CD4-positive, alpha-beta T cell (primary cell): ENCODE results near the gene TAS2R16. TPM values are rescaled to one million over a fixed set of nuclear protein-coding genes. Genes with fewer than 3 reads are reported as not detected.

Source experiments
- ATAC-seq: fragments of 200-7000 bp; cut with Tn5 transposase; one replicate; pipeline ENCODE4 v1.10.0; 2022; ENCODE audit warnings: mild to moderate bottlenecking; ENCODE audit not compliant: poor library complexity
- CTCF ChIA-PET: fragments of 350-600 bp; sonication (Branson Sonifier 250); formaldehyde crosslinking; loops from one replicate; lab custom pipeline; 2021; ENCODE audit warnings: antibody characterized with exemption, inconsistent platforms; lab: Charles Lee
- POLR2A ChIA-PET: fragments of 350-600 bp; sonication (Branson Sonifier 250); formaldehyde crosslinking; loops from one replicate; lab custom pipeline; 2021; ENCODE audit warnings: antibody characterized with exemption, inconsistent platforms; lab: Charles Lee
- DNase-seq, 14 experiments: peaks; one replicate each; pipeline ENCODE4 v3.0.0-alpha.2; 2013 to 2020; ENCODE audit warnings: mixed read lengths in 2 of 14
- H3K27ac ChIP-seq, 2 donors: one replicate each; pipeline versions ENCODE4 v1.5.1 to v1.7.0; 2013; ENCODE audit warnings: low read length in 2 of 2, low read depth in 1 of 2, mild to moderate bottlenecking in 1 of 2
- H3K27me3 ChIP-seq, 2 experiments: 1 replicate in 1 of 2; 2 replicates in 1 of 2; pipeline versions ENCODE4 v1.6.1 to v1.7.0; 2013; ENCODE audit warnings: low read length in 2 of 2, control low read depth in 1 of 2, mild to moderate bottlenecking in 1 of 2, moderate library complexity in 1 of 2; ENCODE audit not compliant: insufficient read depth in 2 of 2, control insufficient read depth in 1 of 2
- H3K36me3 ChIP-seq: one replicate; pipeline ENCODE4 v1.6.1; 2013; ENCODE audit warnings: low read length, control low read depth; ENCODE audit not compliant: insufficient read depth
- H3K4me1 ChIP-seq: one replicate; pipeline ENCODE4 v1.6.1; 2013; ENCODE audit warnings: low read length, control low read depth; ENCODE audit not compliant: insufficient read depth
- H3K4me3 ChIP-seq: one replicate; pipeline ENCODE4 v1.5.1; 2013; ENCODE audit warnings: mild to moderate bottlenecking, low read length, moderate library complexity
- H3K9me3 ChIP-seq, 2 experiments: 1 replicate in 1 of 2; 2 replicates in 1 of 2; pipeline versions ENCODE4 v1.6.1 to v1.7.0; 2013; ENCODE audit warnings: low read length in 2 of 2, mild to moderate bottlenecking in 2 of 2, control low read depth in 1 of 2, moderate library complexity in 1 of 2; ENCODE audit not compliant: control insufficient read depth in 1 of 2, insufficient read depth in 1 of 2
- H3K27ac Mint-ChIP-seq: one replicate; pipeline ENCODE4 v1.8.0; 2020; ENCODE audit warnings: mixed read lengths
- H3K27me3 Mint-ChIP-seq: one replicate; pipeline ENCODE4 v1.8.0; 2021; ENCODE audit warnings: mixed read lengths
- H3K36me3 Mint-ChIP-seq: one replicate; pipeline ENCODE4 v1.8.0; 2021; ENCODE audit warnings: low read depth, mixed read lengths
- H3K4me1 Mint-ChIP-seq: one replicate; pipeline ENCODE4 v1.8.0; 2021; ENCODE audit warnings: low read depth, mixed read lengths
- H3K4me3 Mint-ChIP-seq: one replicate; pipeline ENCODE4 v1.8.0; 2020; ENCODE audit warnings: mild to moderate bottlenecking, mixed read lengths
- H3K9me3 Mint-ChIP-seq: one replicate; pipeline ENCODE4 v1.8.0; 2020; ENCODE audit warnings: mixed read lengths
- intact Hi-C, 2 experiments: fragments of 100-400 bp; cut with DNase I in 1 of 2; cut with micrococcal nuclease in 1 of 2; formaldehyde crosslinking; loops; one replicate each; pipeline versions ENCODE4 v1.15.1 to v1.9.0; 2023 to 2025; cut with DNase I, micrococcal nuclease
- polyA plus RNA-seq, 2 donors: library from polyadenylated mRNA; unstranded; fragments of 120-200 nt; gene quantifications; one replicate each; pipeline ENCODE4 v1.2.1, GENCODE V29; 2013
- total RNA-seq, 174 experiments: library from RNA in 2 of 174; stranded (reverse) in 2 of 174; gene quantifications; one replicate each; pipeline ENCODE4 v1.2.3 and lab custom pipeline; 2021 to 2026
- TF ChIP-seq, protein P1 (sequence below): fragments of 200-600 bp; IDR thresholded peaks from one replicate; pipeline ENCODE4 v1.8.0; 2022; ENCODE audit warnings: antibody characterized with exemption, mild to moderate bottlenecking

The TAS2R16 gene, protein sequence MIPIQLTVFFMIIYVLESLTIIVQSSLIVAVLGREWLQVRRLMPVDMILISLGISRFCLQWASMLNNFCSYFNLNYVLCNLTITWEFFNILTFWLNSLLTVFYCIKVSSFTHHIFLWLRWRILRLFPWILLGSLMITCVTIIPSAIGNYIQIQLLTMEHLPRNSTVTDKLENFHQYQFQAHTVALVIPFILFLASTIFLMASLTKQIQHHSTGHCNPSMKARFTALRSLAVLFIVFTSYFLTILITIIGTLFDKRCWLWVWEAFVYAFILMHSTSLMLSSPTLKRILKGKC
- total RNA-seq: not detected
- not detected for polyA plus RNA-seq (2013, experiment 1 of 2)
- not detected for polyA plus RNA-seq (2013, experiment 2 of 2)
- 0 to 0.05 (median 0) reads per million in 172 experiments for total RNA-seq (lab: John Stamatoyannopoulos, UW)

- ATAC-seq: no peak
- ChIA-PET POLR2A (no interaction called here), CTCF (no interaction called here)
- no peaks in the 10 kb centered on the region for H3K4me1 Mint-ChIP-seq
- H3K27ac ChIP-seq: no peak within 1 kb of the TSS
- intact Hi-C loops: no loop called here
- TF ChIP-seq, protein P1, sequence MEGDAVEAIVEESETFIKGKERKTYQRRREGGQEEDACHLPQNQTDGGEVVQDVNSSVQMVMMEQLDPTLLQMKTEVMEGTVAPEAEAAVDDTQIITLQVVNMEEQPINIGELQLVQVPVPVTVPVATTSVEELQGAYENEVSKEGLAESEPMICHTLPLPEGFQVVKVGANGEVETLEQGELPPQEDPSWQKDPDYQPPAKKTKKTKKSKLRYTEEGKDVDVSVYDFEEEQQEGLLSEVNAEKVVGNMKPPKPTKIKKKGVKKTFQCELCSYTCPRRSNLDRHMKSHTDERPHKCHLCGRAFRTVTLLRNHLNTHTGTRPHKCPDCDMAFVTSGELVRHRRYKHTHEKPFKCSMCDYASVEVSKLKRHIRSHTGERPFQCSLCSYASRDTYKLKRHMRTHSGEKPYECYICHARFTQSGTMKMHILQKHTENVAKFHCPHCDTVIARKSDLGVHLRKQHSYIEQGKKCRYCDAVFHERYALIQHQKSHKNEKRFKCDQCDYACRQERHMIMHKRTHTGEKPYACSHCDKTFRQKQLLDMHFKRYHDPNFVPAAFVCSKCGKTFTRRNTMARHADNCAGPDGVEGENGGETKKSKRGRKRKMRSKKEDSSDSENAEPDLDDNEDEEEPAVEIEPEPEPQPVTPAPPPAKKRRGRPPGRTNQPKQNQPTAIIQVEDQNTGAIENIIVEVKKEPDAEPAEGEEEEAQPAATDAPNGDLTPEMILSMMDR: no peak
- H3K27me3 Mint-ChIP-seq: no peaks in the 10 kb centered on the region
- H3K4me1 ChIP-seq: no peaks in the 10 kb centered on the region
- DNase-seq: no peak
- H3K36me3 Mint-ChIP-seq: no peaks in the 10 kb centered on the region
- H3K4me3 ChIP-seq: no peak within 1 kb of the TSS
- H3K4me3 Mint-ChIP-seq: no peak within 1 kb of the TSS
- H3K27me3 ChIP-seq: no peaks in the 10 kb centered on the region
- H3K9me3 Mint-ChIP-seq: no peaks in the 10 kb centered on the region
- H3K27ac Mint-ChIP-seq: no peak within 1 kb of the TSS
- H3K36me3 ChIP-seq: no peaks in the 10 kb centered on the region
- peaks cover 0 to 3% of the 10 kb centered on the region in 2 experiments for H3K9me3 ChIP-seq
Measured at GRCh38 chr7:122995600-122995999, at the start of gene TAS2R16. Gene TAS2R16, minus strand, starts transcription at chr7:122995700. Its CDS starts 66 bp downstream, at chr7:122995634.

DNA sequence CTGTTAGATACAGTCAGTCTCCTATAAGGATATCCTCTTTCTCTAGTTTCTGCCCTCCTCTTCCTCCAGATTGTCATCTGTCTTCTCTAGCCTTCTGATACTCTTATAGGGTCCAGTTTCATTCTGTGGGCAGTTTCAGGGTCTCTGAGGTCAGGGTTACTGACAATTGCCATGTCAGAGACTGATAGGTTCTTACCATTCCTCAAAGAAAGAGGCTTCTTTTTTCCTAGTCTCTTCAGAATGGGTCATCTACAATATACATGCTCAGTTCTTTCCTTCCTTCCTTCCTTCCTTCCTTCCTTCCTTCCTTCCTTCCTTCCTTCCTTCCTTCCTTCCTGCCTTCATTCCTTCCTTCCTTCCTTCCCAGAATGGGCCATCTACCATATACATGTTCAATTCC lies 48.1 kb upstream of the TAS2R16 start:
- no peaks in the 10 kb centered on the region for H3K36me3 ChIP-seq
- no peak overlapping the region for H3K4me3 Mint-ChIP-seq
- H3K36me3 Mint-ChIP-seq: no peaks in the 10 kb centered on the region
- POLR2A ChIA-PET: no interaction called here
- H3K4me1 Mint-ChIP-seq: no peaks in the 10 kb centered on the region
- no peak overlapping the region for H3K27ac ChIP-seq
- H3K27ac Mint-ChIP-seq: no peak overlapping the region
- no peaks in the 10 kb centered on the region for H3K4me1 ChIP-seq
- no peak for DNase-seq
- CTCF ChIA-PET: no interaction called here
- H3K9me3 Mint-ChIP-seq: peaks cover 10% of the 10 kb centered on the region
- TF ChIP-seq, protein P1: no peak
- intact Hi-C loops: no loop called here
- no peaks in the 10 kb centered on the region for H3K27me3 Mint-ChIP-seq
- no peaks in the 10 kb centered on the region for H3K27me3 ChIP-seq
- no peak overlapping the region for H3K4me3 ChIP-seq
- peaks cover 0 to 3% of the 10 kb centered on the region in 2 experiments for H3K9me3 ChIP-seq
- no peak for ATAC-seq

- no peaks in the 10 kb centered on the region for H3K36me3 Mint-ChIP-seq
- no peaks in the 10 kb centered on the region for H3K27me3 Mint-ChIP-seq
- CTCF ChIA-PET: no interaction called here
- H3K27me3 ChIP-seq: no peaks in the 10 kb centered on the region
- no peak overlapping the region for H3K27ac ChIP-seq
- POLR2A ChIA-PET: no interaction called here
- no peaks in the 10 kb centered on the region for H3K4me1 Mint-ChIP-seq
- DNase-seq (no peak), ATAC-seq (no peak)
- H3K4me3 ChIP-seq: no peak overlapping the region
- peaks cover 7% of the 10 kb centered on the region for H3K9me3 Mint-ChIP-seq
- TF ChIP-seq, protein P1: no peak
- no peaks in the 10 kb centered on the region for H3K4me1 ChIP-seq
- H3K9me3 ChIP-seq: peaks cover 0 to 2% of the 10 kb centered on the region in 2 experiments
- intact Hi-C loops: no loop called here
- H3K27ac Mint-ChIP-seq: no peak overlapping the region
- H3K4me3 Mint-ChIP-seq: no peak overlapping the region
- no peaks in the 10 kb centered on the region for H3K36me3 ChIP-seq
Measured at GRCh38 chr7:123041101-123041500, 45.6 kb upstream of the TAS2R16 start.
